Ishikawa (cell line): ENCODE data around the gene ZCCHC12.

Experiments used
- CEBPB ChIP-seq: IDR thresholded peaks from 2 replicates; pipeline ENCODE4 v1.6.1; 2012
- CREB1 ChIP-seq: IDR thresholded peaks from 2 replicates; pipeline ENCODE4 v1.6.1; 2012; ENCODE audit warnings: low read depth
- EGR1 ChIP-seq: IDR thresholded peaks from 2 replicates; pipeline ENCODE4 v1.6.1; 2012
- EP300 ChIP-seq: IDR thresholded peaks from 2 replicates; pipeline ENCODE4 v1.6.1; 2012; ENCODE audit warnings: borderline replicate concordance
- NFIC ChIP-seq: IDR thresholded peaks from 2 replicates; pipeline ENCODE4 v1.6.1; 2012
- RAD21 ChIP-seq: IDR thresholded peaks from 2 replicates; pipeline ENCODE4 v1.6.1; 2012; ENCODE audit warnings: low read depth
- TAF1 ChIP-seq: IDR thresholded peaks from 2 replicates; pipeline ENCODE4 v1.6.1; 2012; ENCODE audit warnings: low read depth, mild to moderate bottlenecking
- TCF12 ChIP-seq: IDR thresholded peaks from 2 replicates; pipeline ENCODE4 v1.6.1; 2012; ENCODE audit warnings: low read depth
- TEAD4 ChIP-seq: IDR thresholded peaks from 2 replicates; pipeline ENCODE4 v1.6.1; 2012
- YY1 ChIP-seq: IDR thresholded peaks from 2 replicates; pipeline ENCODE4 v1.6.1; 2012; ENCODE audit warnings: low read depth
- ZBTB7A ChIP-seq: IDR thresholded peaks from 2 replicates; pipeline ENCODE4 v1.6.1; 2012; ENCODE audit warnings: low read depth
- TF ChIP-seq, protein P1 (sequence below): IDR thresholded peaks from 2 replicates; pipeline ENCODE4 v1.6.1; 2012; ENCODE audit warnings: low read depth, mild to moderate bottlenecking
- TF ChIP-seq, protein P2 (sequence below): IDR thresholded peaks from 2 replicates; pipeline ENCODE4 v1.6.1; 2012

GRCh38 chrX:118853596-118853995 is 30.0 kb downstream of the ZCCHC12 start:
- TF ChIP-seq, protein P1, sequence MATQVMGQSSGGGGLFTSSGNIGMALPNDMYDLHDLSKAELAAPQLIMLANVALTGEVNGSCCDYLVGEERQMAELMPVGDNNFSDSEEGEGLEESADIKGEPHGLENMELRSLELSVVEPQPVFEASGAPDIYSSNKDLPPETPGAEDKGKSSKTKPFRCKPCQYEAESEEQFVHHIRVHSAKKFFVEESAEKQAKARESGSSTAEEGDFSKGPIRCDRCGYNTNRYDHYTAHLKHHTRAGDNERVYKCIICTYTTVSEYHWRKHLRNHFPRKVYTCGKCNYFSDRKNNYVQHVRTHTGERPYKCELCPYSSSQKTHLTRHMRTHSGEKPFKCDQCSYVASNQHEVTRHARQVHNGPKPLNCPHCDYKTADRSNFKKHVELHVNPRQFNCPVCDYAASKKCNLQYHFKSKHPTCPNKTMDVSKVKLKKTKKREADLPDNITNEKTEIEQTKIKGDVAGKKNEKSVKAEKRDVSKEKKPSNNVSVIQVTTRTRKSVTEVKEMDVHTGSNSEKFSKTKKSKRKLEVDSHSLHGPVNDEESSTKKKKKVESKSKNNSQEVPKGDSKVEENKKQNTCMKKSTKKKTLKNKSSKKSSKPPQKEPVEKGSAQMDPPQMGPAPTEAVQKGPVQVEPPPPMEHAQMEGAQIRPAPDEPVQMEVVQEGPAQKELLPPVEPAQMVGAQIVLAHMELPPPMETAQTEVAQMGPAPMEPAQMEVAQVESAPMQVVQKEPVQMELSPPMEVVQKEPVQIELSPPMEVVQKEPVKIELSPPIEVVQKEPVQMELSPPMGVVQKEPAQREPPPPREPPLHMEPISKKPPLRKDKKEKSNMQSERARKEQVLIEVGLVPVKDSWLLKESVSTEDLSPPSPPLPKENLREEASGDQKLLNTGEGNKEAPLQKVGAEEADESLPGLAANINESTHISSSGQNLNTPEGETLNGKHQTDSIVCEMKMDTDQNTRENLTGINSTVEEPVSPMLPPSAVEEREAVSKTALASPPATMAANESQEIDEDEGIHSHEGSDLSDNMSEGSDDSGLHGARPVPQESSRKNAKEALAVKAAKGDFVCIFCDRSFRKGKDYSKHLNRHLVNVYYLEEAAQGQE: no peak
- no peak for TF ChIP-seq CEBPB
- TF ChIP-seq, protein P2, sequence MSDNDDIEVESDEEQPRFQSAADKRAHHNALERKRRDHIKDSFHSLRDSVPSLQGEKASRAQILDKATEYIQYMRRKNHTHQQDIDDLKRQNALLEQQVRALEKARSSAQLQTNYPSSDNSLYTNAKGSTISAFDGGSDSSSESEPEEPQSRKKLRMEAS: no peak
- TF ChIP-seq RAD21: no peak
- TF ChIP-seq NFIC: no peak
- no peak for TF ChIP-seq TAF1
- TF ChIP-seq TEAD4: no peak
- TF ChIP-seq TCF12: no peak
- no peak for TF ChIP-seq YY1
- TF ChIP-seq EP300: no peak
- TF ChIP-seq ZBTB7A: no peak
- TF ChIP-seq CREB1: no peak
- TF ChIP-seq EGR1: no peak
